Activated naive CD8-positive, alpha-beta T cell treated with anti-CD3 and anti-CD28 coated beads, Interleukin-2, amount 50 U/mL, for 16 hours (primary cell): ENCODE data around the gene HACD2.

Experiments
- DNase-seq: peaks from one replicate; pipeline ENCODE4 v3.0.0-alpha.2; 2020; ENCODE audit warnings: low read depth, low spot score

The HACD2 gene, protein sequence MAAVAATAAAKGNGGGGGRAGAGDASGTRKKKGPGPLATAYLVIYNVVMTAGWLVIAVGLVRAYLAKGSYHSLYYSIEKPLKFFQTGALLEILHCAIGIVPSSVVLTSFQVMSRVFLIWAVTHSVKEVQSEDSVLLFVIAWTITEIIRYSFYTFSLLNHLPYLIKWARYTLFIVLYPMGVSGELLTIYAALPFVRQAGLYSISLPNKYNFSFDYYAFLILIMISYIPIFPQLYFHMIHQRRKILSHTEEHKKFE

DNA sequence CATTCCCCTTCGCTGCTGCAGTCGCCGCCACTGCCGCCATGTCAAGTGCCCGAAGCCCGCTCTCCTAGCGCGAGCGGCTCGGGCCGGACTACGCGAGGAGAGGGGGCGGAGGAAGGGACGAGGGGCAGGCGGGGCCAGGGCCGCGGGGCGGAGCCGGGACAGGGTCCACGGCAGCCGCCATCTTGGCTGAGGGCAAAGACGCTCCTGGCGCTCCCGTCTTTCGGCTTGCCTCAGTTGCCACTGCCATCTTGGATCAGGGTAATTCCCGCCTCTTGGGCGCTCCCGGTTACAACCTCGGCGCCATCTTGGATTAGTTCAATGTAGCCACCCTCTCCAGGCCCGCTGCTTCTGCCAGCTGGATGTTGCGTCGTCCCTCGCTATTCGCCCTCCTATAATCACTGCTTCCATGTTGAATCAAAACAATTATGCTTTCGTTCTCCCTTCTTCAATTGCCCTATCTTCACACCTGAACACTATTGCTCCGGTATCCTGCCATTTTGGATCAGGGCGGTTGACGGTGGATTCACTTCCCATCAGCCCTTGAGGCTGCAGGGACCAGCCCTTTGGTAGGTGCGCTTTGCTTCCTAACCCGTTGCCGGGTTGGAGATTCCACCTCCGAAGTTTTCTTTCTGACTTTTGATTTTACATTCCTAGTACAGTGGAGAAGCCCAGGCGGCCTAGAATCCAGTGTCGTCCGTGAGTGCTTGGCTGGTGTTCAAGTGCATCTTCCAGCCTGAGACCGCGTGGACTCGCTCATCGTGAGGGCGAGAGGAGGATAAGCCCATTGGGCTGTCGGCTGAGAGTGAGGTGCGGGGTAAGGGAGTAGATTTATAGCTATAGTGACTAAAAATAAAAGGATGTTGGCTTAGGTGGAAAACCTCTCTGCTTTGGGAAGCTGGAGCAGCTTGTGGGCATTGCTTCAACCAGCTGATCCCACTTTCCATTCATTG lies at the start of gene HACD2:
TSS of gene HACD2 (minus strand) at position 66 of the 950 bp plus-strand sequence. CDS start at position 40, 26 bp downstream.
- DNase-seq, result peak; percentile 85

DNA sequence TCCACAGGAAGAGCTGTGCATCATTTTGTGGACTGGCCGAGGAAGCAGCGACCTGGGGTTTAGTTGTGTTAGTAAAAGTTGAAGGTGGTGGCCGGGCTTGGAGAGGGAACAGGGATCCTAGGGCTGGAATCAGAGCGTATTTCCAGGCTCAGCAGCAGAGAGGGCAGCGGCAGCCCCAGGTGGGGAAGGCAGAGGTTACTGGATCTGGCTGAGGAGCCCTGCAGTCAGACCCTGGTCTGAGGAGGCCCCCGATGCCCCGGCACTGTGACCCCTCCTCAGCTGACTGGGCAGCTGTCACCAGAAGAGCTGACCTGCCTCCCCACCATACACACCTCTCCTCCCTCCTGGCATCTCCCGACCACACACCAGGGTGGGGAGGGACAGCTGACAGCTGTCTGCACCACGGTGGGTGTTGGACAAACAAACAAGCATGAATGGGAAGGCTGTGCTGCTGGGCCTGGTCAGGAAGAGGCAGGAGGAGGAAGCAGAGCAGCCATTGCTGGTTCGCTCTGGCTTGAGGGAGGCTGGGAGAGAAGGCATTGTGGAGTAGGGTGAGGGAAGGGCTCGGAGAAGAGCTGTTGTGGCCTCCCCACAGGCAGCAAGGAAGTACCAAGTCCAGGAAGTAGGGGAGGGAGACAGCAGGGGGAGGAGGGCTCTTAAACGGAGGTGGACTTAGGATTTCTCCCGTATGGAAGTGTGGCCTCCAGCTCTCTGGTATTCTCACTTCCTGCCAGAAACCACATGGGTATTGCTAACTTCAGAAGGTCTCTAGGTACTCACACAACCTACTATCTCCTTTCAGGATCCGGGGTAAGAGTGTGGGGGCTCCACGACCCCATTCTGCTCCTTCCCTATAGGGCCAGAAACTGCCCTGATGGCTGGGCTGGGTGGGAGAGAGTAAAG lies 49.5 kb upstream of the HACD2 start:
- no peak for DNase-seq

DNA sequence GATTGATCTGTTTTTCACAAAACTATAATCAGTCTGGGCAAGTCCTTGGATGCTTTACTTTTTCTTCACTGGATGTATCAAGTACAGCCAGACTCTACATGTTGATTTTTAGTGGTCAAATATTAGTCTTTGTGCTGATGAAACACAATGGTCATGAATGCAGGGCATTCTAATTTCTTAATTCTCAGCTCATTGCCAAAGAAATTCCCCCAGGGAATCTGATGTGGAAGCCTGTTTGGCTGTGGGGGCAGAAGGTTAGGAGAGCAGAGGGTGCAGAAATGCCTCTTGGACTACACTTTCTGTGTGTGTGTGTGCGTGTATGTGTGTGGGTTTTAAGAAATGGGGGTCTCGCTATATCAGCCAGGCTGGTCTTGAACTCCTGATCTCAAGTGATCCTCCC lies 48.7 kb upstream of the HACD2 start:
- no peak for DNase-seq

DNA sequence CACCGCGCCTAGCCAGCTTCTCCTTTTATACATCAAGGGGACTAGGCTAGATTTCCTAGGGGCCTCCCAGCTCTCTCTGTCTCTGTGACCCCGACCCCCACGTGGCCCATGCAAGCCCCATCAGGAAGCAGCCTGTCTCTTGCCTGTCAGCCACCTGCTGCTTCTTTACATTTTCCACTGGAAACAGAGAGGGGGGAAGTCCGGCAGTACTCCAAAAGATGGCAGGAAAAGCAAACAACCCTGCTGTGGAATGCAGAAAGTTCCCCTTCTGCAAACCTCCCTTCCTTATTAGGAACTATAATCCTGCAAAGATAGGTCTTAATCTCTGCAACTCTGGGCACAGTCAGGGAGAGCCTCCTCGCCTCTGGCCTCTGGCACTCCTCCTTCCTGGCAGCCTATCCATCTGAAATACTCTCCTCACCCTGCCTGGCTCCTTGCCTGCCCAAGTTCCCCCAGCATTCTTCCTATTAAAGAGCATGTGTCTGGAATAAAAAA lies 47.4 kb upstream of the HACD2 start:
- DNase-seq, result no peak

DNA sequence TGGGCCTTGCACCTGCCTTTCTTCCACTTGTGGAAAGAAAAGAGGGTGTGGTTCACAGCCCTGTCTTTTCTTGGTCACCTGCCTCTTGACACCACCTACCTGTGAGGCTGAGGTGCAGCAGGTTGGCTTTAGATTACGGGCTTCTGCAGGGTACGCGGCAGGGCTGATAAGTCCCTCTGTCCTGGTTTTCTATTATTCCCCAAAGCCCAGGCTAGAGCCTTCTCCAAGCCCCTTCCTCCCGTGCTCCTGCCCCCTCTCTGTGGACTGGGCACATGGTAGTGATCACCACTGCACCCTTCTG lies 44.8 kb upstream of the HACD2 start:
- no peak for DNase-seq

DNA sequence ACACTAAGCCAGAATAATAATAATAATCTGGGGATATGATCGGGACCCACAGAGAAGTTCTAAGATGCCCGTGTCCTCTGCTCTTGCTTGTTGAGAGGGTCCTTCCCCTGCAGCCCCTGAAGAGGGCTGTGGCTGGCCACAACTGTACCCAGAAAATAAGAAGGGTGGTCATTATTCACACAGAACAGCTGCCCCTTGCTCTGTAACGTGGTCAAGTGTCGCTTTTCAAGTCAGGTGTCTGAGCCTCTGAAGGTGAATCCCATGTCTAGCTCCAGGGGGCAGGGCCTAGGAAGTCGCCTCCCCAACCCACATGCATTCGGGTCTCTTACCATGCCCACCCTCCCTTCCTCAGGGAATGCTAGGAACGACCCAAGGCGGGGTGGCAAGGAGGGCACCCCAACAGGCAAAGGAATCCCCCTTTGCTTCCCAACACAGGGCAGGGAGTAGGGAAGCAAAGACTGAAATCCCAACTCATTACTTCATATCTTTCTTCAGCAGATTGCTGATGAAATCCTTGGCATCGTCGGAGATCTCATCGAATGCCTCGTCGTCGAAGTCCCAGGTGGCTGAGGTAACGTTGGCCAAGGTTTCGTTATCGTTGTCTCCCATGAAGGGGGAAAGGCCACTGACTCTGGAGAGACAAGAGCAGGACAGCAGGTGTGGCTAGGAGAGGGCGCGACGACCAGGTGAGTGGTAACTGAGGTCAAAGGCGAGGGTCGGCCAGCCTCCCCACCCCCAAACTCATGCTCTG lies 44.3 kb upstream of the HACD2 start:
- DNase-seq, result no peak

DNA sequence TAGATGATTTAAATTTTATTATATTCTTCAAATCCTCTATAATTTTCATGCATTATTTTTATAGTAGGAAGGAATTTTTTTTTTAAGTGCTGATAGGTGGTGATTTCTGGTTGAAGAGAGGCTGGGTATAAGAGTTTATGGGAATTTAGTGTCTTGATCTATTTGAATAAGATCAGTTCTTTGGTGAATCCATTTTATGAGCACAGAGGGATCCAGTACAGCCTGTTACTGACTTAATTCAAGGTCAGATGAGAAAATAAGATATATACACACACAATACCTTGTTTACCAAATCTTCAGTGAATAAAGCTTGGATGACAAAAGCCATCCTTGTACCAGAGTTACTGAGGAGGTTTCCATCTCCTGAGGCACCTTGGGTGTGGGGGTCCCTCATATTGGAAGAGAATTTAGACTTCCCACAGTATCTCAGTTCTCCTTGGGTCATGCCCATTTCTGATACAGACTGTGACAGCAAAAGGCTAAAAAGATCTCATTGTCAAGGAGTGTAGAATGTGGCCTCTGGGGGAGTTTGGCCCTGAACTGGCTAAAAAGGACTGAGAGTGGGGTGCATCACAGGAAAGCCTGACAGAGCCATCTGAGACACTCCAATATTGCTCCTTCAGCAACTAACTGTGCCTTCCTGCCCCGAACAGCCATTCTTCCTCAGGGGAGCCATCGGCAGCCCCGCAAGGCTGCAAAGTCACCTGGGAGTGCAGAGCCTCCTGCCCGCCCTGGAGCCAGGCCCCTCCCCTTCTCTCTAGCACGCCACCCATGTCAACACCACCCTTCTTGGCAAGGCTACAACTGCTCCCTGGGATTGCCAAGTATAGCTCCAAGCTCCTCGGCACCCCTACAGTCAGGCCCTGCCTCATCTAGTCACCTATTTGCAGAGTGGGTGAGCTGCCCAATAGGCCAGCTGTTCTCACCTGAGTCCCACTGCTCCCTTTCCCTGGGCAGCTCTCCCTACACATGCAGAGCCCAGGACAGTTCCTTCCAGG lies 43.1 kb upstream of the HACD2 start:
- no peak for DNase-seq

DNA sequence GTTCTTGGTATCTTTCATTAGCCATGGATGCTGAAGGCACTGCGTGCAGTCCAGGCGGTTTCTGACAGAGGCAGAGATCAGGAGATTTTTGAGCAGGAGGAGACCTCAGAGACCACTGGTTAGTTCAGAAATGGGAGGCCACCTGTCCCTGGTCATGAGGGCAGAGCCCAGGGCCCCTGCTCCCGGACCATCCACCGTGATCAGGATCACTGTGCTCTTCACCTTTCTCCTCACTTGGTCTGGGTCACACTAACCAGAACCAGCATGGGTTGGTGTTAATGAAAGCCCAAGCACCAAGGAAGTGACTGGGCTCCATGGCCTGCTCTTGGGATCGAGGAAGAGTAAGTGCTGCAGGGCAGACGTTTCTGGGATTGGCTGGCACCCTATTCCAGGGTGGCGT lies 42.0 kb upstream of the HACD2 start:
- no peak for DNase-seq

DNA sequence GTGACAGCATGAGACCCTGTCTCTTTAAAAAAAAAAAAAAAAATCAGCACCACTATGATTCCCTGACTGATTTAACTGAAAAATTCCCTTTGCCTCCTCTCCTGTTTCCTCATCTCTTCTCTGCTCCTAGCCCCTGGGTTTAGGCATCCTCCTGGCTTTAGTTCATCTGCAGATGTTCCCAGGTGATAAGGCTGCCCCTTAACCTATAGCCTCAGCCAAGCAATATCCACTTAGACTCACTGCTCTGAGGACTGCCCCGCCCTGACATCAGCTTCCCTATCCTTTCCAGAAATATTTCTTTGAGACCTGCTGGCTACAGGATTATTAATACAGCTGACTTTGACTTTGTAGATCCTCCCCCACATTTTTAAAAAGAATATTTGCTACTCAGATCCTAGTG lies 39.4 kb upstream of the HACD2 start:
- no peak for DNase-seq

DNA sequence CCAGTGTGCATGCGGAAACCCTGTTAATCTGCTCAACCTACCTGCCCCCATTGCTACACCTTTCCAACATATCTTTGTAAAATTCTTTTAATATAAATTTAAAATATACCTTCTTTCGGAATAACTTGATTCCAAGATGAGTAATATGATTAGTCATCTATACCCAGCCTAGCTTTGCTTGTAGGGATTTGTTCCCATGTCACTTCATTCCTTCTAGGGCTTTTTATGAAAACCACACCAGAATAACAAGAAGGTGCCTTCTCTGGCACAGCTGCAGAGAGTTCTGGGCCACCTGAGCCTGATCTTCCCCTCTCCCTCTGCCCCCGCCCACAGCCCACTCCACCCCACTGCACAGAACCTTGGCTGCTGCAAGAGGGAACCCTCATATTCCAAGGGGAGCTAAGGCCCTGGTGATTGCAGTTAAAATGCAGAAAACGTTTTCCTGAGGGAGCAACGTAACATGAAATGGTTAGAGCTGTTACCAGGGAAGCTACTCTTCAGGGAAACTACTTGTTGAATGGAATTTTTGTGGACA lies 38.6 kb upstream of the HACD2 start:
- DNase-seq, result no peak

DNA sequence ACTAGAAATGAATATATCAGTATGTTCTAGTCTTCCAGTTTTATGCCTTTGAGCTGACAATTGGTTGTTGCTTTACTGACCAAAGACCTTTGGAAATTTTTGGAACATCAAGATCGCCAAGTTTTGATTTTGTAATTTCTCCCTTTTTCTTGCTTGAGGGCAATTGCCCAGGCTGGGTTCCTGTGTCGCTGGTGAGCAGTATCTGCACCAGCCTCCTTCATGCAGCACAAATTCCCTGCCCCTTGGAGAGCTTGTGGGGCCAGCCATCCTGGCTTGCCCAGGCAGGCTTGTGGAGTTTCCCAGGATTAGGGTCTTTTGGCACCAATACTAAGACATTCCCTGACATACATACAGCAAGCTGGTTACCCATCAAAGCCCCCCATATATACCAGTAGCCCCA lies 37.9 kb upstream of the HACD2 start:
- no peak for DNase-seq

DNA sequence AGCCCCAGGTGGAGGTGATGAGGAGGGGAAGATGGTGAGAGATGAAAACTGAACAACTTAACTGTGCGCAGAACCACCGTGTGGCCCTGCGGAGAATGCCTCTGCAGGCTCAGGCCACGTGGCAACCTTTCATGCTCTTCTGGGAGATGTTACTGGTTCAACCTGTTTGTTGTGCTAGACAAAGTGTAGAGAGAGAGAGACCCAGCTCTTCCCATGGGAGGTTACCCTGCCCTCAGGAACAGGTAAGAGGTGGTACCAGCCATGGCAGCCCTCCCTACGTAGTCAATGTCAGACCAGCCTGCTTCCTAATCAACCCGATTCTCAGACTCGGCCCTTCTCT lies 37.0 kb upstream of the HACD2 start:
- DNase-seq, result no peak

DNA sequence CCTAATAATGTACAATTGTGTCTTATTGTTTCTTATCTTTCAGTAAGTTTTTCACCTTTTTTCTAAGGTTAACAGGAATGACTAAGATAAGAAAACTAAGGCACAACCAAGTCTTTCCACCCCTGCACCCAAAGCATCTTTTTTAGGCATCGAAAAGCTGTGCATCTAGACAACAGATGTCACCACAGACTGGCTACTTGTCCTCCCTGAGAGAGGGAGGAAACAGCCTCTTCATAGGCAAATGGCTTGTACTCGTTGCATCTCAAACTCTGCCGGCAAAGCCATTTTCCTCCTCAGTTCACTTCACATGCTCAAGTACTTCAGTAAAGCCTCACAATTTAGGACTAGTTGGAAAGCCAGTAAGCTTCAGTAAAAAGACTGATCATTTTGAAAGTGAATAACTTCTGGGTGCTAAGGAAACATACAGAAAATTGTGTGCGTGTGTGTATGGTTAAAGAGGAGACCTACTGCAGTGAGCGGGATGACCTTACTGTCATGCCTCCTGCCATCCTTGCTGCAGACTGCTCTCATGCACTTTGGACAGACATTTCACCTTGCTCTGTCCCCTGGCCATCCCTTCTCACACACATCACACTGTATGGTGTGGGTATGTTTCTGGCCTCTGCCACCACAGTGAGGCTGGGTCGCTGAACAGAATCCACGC lies 36.5 kb upstream of the HACD2 start:
- no peak for DNase-seq

DNA sequence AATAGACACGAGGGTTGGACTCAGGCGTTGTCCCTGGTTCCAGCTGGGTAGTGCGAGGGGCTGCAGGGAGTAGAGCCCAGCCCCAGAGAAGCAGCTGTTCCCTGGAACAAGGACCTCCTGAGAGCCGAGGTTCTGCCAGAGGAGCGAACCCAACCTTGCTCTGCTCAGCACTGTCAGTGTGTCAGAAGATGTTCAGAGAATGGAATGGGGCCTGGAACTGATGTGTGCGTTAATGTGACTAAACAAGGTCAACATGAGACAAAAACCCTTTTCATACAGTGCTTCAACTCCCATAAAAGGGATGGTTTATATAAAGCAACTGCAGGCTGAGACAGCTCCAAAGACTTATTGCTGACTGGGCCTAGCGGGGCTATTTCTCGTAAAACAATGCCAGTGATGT lies 35.5 kb upstream of the HACD2 start:
- no peak for DNase-seq

DNA sequence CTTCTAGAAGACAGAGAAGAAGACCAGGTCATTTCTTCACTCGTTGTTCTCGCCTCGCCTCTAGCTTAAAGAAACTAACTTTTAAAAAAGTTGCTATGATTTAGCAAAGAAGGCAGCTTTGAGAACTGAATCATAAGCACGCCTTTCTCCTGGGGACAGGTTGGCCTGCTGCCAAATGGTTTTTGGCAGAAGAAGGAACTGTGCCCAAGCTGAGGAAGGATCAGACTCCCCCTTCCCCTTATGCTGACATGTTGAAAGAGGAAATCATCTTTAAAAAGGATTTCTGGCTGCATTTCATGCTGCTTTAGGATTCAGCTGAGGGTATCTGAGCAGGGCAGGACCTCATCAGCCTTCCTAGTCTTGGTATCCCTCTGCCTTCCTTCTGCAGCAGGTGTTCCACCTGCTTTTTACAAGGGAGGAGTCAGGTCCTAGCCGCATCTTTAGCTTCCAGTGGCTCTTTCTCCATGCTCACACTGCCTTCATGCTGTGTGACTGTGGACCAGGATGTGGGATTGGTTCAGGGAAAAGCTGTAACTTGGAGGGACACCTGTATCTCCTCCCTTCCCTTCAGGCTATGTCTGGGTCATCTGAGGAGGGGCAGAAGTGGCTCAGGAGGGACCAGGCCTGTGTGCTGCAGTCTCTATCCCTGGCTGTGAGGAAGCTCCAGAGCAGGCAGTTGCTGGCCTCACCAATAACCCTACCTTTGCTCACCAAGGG lies 34.1 kb upstream of the HACD2 start:
- no peak for DNase-seq

DNA sequence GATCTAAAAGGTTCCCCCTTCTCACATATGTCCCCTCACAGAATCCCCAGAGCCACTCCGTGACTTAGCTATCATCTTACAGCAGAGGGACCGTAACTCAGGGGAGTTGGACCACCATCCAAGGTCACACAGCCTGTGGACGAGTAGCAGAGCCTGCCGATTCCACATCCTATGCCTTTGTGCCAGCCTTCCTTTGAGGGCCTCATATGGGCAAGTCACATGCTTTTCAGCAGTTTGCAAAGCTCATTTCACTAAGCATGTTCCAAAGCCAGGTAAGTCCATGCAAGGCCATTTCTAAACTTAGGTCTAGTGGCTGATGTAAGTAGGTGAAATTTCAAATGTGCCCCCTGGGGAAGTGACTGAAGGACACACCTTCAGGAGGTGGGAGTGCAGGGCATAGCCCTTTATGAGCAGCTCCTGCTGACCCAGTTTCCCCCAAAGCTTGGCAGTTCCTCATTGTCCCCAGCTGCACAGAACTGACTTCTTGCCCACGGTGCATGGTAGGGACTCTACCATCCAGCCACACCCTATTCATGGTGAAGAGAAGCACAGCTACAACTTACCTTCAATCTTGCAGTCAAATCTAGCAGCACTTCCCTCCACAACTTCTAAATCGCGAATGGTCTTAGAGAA lies 33.3 kb upstream of the HACD2 start:
- DNase-seq, result no peak

DNA sequence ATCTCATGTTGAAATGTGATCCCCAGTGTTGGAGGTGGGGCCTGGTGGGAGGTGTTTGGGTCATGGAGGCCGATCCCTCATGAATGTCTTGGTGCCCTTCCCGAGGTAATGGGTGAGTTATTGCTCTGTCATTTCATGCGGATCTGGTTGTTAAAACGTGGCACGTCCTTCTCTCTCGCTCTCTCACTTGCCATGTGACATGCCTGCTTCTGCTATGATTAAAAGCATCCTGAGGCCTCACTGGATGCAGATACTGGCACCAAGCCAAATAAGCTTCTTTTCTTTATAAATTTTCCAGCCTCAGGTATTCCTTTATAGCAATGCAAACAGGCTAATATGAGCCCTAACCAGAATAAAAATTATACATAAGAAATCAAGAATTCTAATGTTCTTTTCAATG lies 31.7 kb upstream of the HACD2 start:
- DNase-seq, result no peak

DNA sequence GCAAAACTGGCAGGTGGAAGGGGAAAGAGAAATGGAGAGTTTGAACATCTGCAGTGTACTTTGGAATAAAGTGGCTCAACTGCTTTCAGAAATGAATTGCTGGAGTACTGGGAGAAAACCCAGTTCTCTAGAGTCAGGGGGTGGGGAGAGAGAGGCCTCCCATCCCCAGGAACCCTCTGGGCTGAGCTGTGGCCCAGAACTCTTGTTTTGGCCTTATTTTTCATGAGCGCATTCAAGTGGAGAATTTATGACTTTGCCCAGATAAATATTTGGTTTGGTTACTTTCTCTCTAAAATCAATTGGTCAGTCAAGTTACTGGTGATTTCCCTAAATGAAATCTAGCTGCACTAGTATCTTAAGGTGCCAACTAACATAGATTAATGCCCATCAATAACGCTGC lies 28.7 kb upstream of the HACD2 start:
- no peak for DNase-seq
